A549 (cell line): ENCODE measurements around the gene WDHD1. TPM values are rescaled to one million over a fixed set of nuclear protein-coding genes. Genes with fewer than 3 reads are reported as not detected.
A peak's percentile ranks its signal among the peaks of the same experiment; 100 is the strongest.

ENCODE experiments used
- ATAC-seq, 2 experiments: fragments of 200-7000 bp in 1 of 2; fragments of >200 bp in 1 of 2; cut with Nextera tagmentation in 1 of 2; cut with Tn5 transposase in 1 of 2; 3 replicates each; pipeline versions ENCODE4 v1.8.0 to v1.9.1; 2018 to 2020; ENCODE audit warnings: mild to moderate bottlenecking in 1 of 2, moderate library complexity in 1 of 2
- CTCF ChIA-PET: fragments of 300-600 bp; sonication (Branson Sonifier 250); formaldehyde crosslinking; extraction: SDS; loops from one replicate; lab custom pipeline; 2021; ENCODE audit warnings: antibody characterized with exemption, inconsistent platforms; lab: Yijun Ruan, JAX
- POLR2A ChIA-PET: fragments of 350-600 bp; formaldehyde crosslinking; extraction: SDS; loops from one replicate; lab custom pipeline; 2021; ENCODE audit warnings: antibody characterized with exemption, inconsistent platforms; lab: Yijun Ruan, JAX
- DNase-seq, 2 experiments: peaks; one replicate each; pipeline versions ENCODE4 v3.0.0 to v3.0.0-alpha.2; 2011 to 2016; ENCODE audit warnings: low read depth in 1 of 2, low spot score in 1 of 2
- FAIRE-seq: peaks from 2 replicates; lab custom pipeline; 2011; peaks lifted over from hg19 to GRCh38; lab: Jason Lieb, UNC
- H3K27ac ChIP-seq, 2 experiments: fragments of >200 bp; sonication (Bioruptor Twin); formaldehyde crosslinking; 3 replicates each; pipeline ENCODE4 v1.5.1; 2016 to 2017
- H3K4me1 ChIP-seq: fragments of >200 bp; sonication (Bioruptor Twin); formaldehyde crosslinking; 3 replicates; pipeline ENCODE4 v1.6.1; 2016
- H3K4me2 ChIP-seq: fragments of >200 bp; sonication (Bioruptor Twin); formaldehyde crosslinking; 3 replicates; pipeline ENCODE4 v1.6.1; 2016
- H3K4me3 ChIP-seq: fragments of >200 bp; sonication (Bioruptor Twin); formaldehyde crosslinking; 3 replicates; pipeline ENCODE4 v1.5.1; 2016
- H3K9me3 ChIP-seq: fragments of >200 bp; sonication (Bioruptor Twin); formaldehyde crosslinking; 3 replicates; pipeline ENCODE4 v1.6.1; 2016
- CHD2 ChIP-seq: fragments of 150-350 bp; IDR thresholded peaks from 2 replicates; pipeline ENCODE4 v1.6.1; 2014; ENCODE audit warnings: low read length; ENCODE audit not compliant: partially characterized antibody
- FOSL2 ChIP-seq, 2 experiments: fragments of 450-650 bp in 1 of 2; fragments of >200 bp in 1 of 2; sonication (Bioruptor Twin) in 1 of 2; formaldehyde crosslinking; IDR thresholded peaks; 2 replicates each; pipeline versions ENCODE4 v1.5.0 to v1.6.1; 2016 to 2020; ENCODE audit warnings: mild to moderate bottlenecking in 1 of 2, moderate library complexity in 1 of 2
- KDM1A ChIP-seq: fragments of 200-600 bp; sonication (generic); IDR thresholded peaks from 2 replicates; pipeline ENCODE4 v1.6.1; 2016; ENCODE audit warnings: low read depth, mild to moderate bottlenecking
- MAFK ChIP-seq: fragments of 450-650 bp; IDR thresholded peaks from 2 replicates; pipeline ENCODE4 v1.6.1; 2014; ENCODE audit not compliant: partially characterized antibody
- MAZ ChIP-seq: fragments of 150-350 bp; IDR thresholded peaks from 2 replicates; pipeline ENCODE4 v1.6.1; 2014; ENCODE audit warnings: antibody characterized with exemption, low read depth, low read length, borderline replicate concordance
- NFE2L2 ChIP-seq: fragments of 150-350 bp; conservative IDR thresholded peaks from 2 replicates; pipeline ENCODE4 v1.6.1; 2014; ENCODE audit warnings: low read length
- NR3C1 ChIP-seq: fragments of >200 bp; sonication (Bioruptor Twin); formaldehyde crosslinking; IDR thresholded peaks from 3 replicates; pipeline ENCODE4 v1.6.1; 2017
- PHF8 ChIP-seq: fragments of 200-600 bp; sonication (generic); IDR thresholded peaks from 2 replicates; pipeline ENCODE4 v1.6.1; 2016; ENCODE audit warnings: low read depth, mild to moderate bottlenecking, antibody characterized with exemption, moderate library complexity, borderline replicate concordance
- POLR2A ChIP-seq: IDR thresholded peaks from 2 replicates; pipeline ENCODE4 v1.6.1; 2012; ENCODE audit warnings: mild to moderate bottlenecking, low read length
- SREBF2 ChIP-seq: fragments of 450-650 bp; IDR thresholded peaks from 2 replicates; pipeline ENCODE4 v1.6.1; 2014; ENCODE audit warnings: mild to moderate bottlenecking, moderate library complexity
- TFCP2L1 ChIP-seq: fragments of 250-450 bp; sonication (Bioruptor Pico); IDR thresholded peaks from 2 replicates; pipeline ENCODE4 v1.5.0; 2021; ENCODE audit warnings: mild to moderate bottlenecking
- ZC3H11A ChIP-seq: fragments of 450-650 bp; IDR thresholded peaks from 2 replicates; pipeline ENCODE4 v1.6.1; 2014; ENCODE audit warnings: antibody characterized with exemption, mild to moderate bottlenecking
- ZFP36 ChIP-seq: fragments of 450-650 bp; IDR thresholded peaks from 2 replicates; pipeline ENCODE4 v1.6.1; 2014; ENCODE audit warnings: borderline replicate concordance; ENCODE audit not compliant: partially characterized antibody
- WGBS: methylation state at CpG from one replicate; pipeline ENCODE4 v1.1.6; 2017; ENCODE audit errors: missing lambda C conversion rate; 5-methylcytosine and 5-hydroxymethylcytosine counted together
- polyA plus RNA-seq, 4 experiments: library from polyadenylated mRNA; depleted of rRNA in 3 of 4; stranded (reverse); fragments of >200 nt; fragmentation: RNase III in 1 of 4; extraction: RNeasy Plus Mini Kit Qiagen cat#74134 plus additional on column Dnase treatment in 1 of 4; gene quantifications; 2 replicates in 3 of 4; 3 replicates in 1 of 4; pipeline ENCODE4 v1.2.3, GENCODE V29; 2011 to 2017
- TF ChIP-seq, protein P1 (sequence below): fragments of 200-600 bp; sonication (generic); IDR thresholded peaks from 2 replicates; pipeline ENCODE4 v1.6.1; 2016; ENCODE audit warnings: antibody characterized with exemption, mild to moderate bottlenecking, moderate library complexity
- TF ChIP-seq, protein P2 (sequence below): fragments of 150-350 bp; IDR thresholded peaks from 2 replicates; pipeline ENCODE4 v1.6.1; 2014; ENCODE audit warnings: low read depth, mild to moderate bottlenecking, low read length
- TF ChIP-seq, protein P3 (sequence below): fragments of >200 bp; sonication (Bioruptor Twin); formaldehyde crosslinking; IDR thresholded peaks from 2 replicates; pipeline ENCODE4 v1.6.1; 2016
- TF ChIP-seq, protein P4 (sequence below): IDR thresholded peaks from 2 replicates; pipeline ENCODE4 v1.6.1; 2012
- TF ChIP-seq, protein P5 (sequence below): fragments of 250-450 bp; sonication (Bioruptor Pico); IDR thresholded peaks from 2 replicates; pipeline ENCODE4 v1.5.0; 2021; ENCODE audit warnings: mild to moderate bottlenecking, moderate library complexity, borderline replicate concordance

The WDHD1 gene
- polyA plus RNA-seq, 2 of the 4 experiments (the other 2 are of a cell fraction), result 16.3 to 35.6 TPM

DNA sequence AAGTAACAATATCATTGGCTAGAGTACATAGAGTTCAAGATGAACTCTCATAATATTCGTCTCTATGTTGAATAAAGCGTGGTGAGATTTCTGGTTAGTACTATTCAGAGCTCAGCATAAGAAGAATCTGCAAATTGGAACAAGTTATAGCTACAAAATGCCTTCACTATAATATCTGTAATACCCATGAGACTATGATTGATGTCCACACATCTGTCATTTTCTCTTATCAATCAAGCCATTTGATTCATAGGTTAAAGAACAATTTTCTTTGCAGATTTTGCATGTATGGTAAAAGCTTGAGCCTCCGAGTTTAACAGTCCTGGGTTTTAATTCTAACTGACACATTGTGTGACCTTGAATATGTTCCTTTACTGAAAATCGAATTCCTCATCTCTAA is 1.6 kb upstream of the WDHD1 start (continued):
- TF ChIP-seq, protein P1, sequence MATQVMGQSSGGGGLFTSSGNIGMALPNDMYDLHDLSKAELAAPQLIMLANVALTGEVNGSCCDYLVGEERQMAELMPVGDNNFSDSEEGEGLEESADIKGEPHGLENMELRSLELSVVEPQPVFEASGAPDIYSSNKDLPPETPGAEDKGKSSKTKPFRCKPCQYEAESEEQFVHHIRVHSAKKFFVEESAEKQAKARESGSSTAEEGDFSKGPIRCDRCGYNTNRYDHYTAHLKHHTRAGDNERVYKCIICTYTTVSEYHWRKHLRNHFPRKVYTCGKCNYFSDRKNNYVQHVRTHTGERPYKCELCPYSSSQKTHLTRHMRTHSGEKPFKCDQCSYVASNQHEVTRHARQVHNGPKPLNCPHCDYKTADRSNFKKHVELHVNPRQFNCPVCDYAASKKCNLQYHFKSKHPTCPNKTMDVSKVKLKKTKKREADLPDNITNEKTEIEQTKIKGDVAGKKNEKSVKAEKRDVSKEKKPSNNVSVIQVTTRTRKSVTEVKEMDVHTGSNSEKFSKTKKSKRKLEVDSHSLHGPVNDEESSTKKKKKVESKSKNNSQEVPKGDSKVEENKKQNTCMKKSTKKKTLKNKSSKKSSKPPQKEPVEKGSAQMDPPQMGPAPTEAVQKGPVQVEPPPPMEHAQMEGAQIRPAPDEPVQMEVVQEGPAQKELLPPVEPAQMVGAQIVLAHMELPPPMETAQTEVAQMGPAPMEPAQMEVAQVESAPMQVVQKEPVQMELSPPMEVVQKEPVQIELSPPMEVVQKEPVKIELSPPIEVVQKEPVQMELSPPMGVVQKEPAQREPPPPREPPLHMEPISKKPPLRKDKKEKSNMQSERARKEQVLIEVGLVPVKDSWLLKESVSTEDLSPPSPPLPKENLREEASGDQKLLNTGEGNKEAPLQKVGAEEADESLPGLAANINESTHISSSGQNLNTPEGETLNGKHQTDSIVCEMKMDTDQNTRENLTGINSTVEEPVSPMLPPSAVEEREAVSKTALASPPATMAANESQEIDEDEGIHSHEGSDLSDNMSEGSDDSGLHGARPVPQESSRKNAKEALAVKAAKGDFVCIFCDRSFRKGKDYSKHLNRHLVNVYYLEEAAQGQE, result no peak
- TF ChIP-seq POLR2A (no peak), FOSL2 (IDR thresholded peaks at IDR 0.05) (no peak), FOSL2 (CRISPR knock-in tag; IDR thresholded peaks at IDR 0.05) (no peak)

DNA sequence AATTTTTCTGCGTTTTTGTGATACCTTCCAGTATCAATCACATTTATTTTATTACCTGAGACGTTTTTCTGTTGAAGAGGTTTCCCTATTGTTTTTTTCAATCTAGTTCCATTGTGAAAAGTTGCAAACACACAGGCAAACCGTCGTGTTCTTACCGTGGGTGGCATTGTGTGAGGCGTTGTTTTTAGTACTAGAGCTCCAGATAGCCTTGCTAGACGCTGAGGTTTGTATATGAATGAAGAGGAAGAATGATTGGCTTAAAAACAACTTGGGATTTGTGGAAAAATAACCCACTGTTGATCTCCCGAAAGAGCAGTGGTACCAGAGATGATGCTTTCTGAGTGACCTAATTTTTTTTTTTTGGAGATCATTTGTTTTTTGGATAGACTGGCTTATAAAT is 1.2 kb upstream of the WDHD1 start:
- ATAC-seq (no peak), DNase-seq (no peak), FAIRE-seq (no peak)
- H3K4me3 ChIP-seq, result peak overlapping the region; percentile 69
- peak overlapping the region; percentile 83 for H3K4me2 ChIP-seq
- H3K9me3 ChIP-seq, result no peaks in the 10 kb centered on the region
- CTCF ChIA-PET, result no interaction called here
- peaks cover 52% of the 10 kb centered on the region for H3K4me1 ChIP-seq
- peak overlapping the region; percentile 83 to 96 for H3K27ac ChIP-seq
- TF ChIP-seq CHD2 (no peak), PHF8 (no peak), ZC3H11A (no peak), MAZ (no peak), KDM1A (no peak), MAFK (no peak), NR3C1 (no peak), NFE2L2 (no peak), ZFP36 (no peak)
- TF ChIP-seq, protein P2, sequence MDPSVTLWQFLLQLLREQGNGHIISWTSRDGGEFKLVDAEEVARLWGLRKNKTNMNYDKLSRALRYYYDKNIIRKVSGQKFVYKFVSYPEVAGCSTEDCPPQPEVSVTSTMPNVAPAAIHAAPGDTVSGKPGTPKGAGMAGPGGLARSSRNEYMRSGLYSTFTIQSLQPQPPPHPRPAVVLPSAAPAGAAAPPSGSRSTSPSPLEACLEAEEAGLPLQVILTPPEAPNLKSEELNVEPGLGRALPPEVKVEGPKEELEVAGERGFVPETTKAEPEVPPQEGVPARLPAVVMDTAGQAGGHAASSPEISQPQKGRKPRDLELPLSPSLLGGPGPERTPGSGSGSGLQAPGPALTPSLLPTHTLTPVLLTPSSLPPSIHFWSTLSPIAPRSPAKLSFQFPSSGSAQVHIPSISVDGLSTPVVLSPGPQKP, result no peak
- TF ChIP-seq, protein P3, sequence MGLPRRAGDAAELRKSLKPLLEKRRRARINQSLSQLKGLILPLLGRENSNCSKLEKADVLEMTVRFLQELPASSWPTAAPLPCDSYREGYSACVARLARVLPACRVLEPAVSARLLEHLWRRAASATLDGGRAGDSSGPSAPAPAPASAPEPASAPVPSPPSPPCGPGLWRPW, result no peak
- TF ChIP-seq, protein P4, sequence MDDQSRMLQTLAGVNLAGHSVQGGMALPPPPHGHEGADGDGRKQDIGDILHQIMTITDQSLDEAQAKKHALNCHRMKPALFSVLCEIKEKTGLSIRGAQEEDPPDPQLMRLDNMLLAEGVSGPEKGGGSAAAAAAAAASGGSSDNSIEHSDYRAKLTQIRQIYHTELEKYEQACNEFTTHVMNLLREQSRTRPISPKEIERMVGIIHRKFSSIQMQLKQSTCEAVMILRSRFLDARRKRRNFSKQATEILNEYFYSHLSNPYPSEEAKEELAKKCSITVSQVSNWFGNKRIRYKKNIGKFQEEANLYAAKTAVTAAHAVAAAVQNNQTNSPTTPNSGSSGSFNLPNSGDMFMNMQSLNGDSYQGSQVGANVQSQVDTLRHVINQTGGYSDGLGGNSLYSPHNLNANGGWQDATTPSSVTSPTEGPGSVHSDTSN, result no peak
- TF ChIP-seq, protein P5, sequence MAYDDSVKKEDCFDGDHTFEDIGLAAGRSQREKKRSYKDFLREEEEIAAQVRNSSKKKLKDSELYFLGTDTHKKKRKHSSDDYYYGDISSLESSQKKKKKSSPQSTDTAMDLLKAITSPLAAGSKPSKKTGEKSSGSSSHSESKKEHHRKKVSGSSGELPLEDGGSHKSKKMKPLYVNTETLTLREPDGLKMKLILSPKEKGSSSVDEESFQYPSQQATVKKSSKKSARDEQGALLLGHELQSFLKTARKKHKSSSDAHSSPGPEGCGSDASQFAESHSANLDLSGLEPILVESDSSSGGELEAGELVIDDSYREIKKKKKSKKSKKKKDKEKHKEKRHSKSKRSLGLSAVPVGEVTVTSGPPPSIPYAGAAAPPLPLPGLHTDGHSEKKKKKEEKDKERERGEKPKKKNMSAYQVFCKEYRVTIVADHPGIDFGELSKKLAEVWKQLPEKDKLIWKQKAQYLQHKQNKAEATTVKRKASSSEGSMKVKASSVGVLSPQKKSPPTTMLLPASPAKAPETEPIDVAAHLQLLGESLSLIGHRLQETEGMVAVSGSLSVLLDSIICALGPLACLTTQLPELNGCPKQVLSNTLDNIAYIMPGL, result no peak
- POLR2A ChIA-PET, result interaction anchor here (1.0 kb wide), 1 partner anchor 23 kb away, joined by 6 read pairs; the partner anchor contains the start of gene MAPK1IP1L
- WGBS, result 3% methylated on average over 8 of the region's 8 CpGs

DNA sequence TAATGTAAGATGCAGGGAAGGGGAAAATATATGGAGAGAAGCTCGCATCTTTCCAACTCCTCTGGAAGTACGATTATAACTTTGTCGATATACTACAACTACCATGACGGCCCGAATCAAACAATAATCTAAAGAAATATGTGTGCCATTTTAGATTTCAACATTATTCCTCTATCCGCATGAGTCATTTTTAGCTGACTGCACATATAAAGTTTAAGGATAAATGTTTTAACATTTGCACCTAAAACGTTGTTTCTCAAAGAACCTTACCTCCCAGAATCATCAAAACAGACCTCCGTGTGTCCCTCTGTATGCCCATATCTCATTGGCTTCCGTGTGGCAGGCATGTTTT is 482 bp downstream of the WDHD1 start:
- peak overlapping the region; percentile 69 for H3K4me3 ChIP-seq
- 27% methylated on average over 9 of the region's 9 CpGs for WGBS
- FAIRE-seq (no peak), DNase-seq (no peak), ATAC-seq (no peak)
- peak overlapping the region; percentile 83 to 96 for H3K27ac ChIP-seq
- TF ChIP-seq SREBF2 (no peak), MAFK (peak; percentile 81), TFCP2L1 (CRISPR knock-in tag) (0 out of 2 replicates have a peak, but pooled peaks have one; percentile 4)
- CTCF ChIA-PET, result interaction anchor here (0.8 to 2.5 kb wide), 5 partner anchors 16 to 138 kb away, joined by 4 to 18 read pairs (median 5); partner anchors contain the start of gene MAPK1IP1L
- H3K4me1 ChIP-seq, result peaks cover 47% of the 10 kb centered on the region
- H3K9me3 ChIP-seq, result no peaks in the 10 kb centered on the region
- POLR2A ChIA-PET, result interaction anchor here (0.9 to 1.6 kb wide), 7 partner anchors 12 to 538 kb away, joined by 3 to 43 read pairs (median 3); partner anchors contain the start of gene MAPK1IP1L
- peak overlapping the region; percentile 95 for H3K4me2 ChIP-seq
